Activated T-cell treated with anti-CD3 and anti-CD28 coated beads, Interleukin-2, amount 50 U/mL, for 24 hours (primary cell): Measurements from ENCODE around the gene TMEM106C.
A peak's percentile ranks its signal among the peaks of the same experiment; 100 is the strongest.

Source experiments
- DNase-seq: peaks from one replicate; pipeline ENCODE4 v3.0.0-alpha.2; 2020
- H3K27ac Mint-ChIP-seq: 2 replicates; pipeline ENCODE4 v1.8.0; 2020; ENCODE audit warnings: mild to moderate bottlenecking, mixed read lengths
- H3K27me3 Mint-ChIP-seq: 2 replicates; pipeline ENCODE4 v1.8.0; 2020; ENCODE audit warnings: mixed read lengths
- H3K36me3 Mint-ChIP-seq: 2 replicates; pipeline ENCODE4 v1.8.0; 2020; ENCODE audit warnings: low read depth, mixed read lengths
- H3K4me1 Mint-ChIP-seq: 2 replicates; pipeline ENCODE4 v1.8.0; 2020; ENCODE audit warnings: low read depth, mixed read lengths
- H3K4me3 Mint-ChIP-seq: 2 replicates; pipeline ENCODE4 v1.8.0; 2020; ENCODE audit warnings: mild to moderate bottlenecking, moderate library complexity, mixed read lengths
- H3K9me3 Mint-ChIP-seq: 2 replicates; pipeline ENCODE4 v1.8.0; 2020; ENCODE audit warnings: mixed read lengths

Gene TMEM106C

DNA sequence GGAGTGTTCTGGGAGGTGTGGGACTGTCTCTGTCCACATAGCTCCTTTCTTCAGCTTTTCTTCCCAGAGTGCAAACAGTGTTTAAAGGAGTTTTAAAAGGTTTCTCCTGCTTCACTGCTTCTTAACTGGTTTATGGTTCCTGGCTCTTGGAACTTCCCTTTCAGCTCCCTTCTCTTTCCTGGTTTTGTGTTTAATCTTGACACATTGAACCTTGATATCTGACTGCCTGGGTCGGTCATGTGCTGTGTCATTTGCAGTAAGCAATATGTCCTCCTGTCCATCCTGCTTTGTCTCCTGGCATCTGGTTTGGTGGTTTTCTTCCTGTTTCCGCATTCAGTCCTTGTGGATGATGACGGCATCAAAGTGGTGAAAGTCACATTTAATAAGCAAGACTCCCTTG, 2.2 kb downstream of the TMEM106C start:
- Mint-ChIP-seq H3K4me3 (peak overlapping the region; percentile 99), H3K27me3 (peaks cover 5% of the 10 kb centered on the region), H3K36me3 (peaks cover 68% of the 10 kb centered on the region), H3K27ac (no peak overlapping the region), H3K9me3 (no peaks in the 10 kb centered on the region), H3K4me1 (peaks cover 39% of the 10 kb centered on the region)
- no peak for DNase-seq

- H3K27ac Mint-ChIP-seq: no peak overlapping the region
- no peak for DNase-seq
- no peaks in the 10 kb centered on the region for H3K9me3 Mint-ChIP-seq
- H3K4me1 Mint-ChIP-seq: peaks cover 38% of the 10 kb centered on the region
- no peak overlapping the region for H3K4me3 Mint-ChIP-seq
- peaks cover 3% of the 10 kb centered on the region for H3K27me3 Mint-ChIP-seq
- H3K36me3 Mint-ChIP-seq: peaks cover 68% of the 10 kb centered on the region
These were observed 4.3 kb downstream of the TMEM106C start for GRCh38 chr12:47967461-47968321.

- no peak for DNase-seq
- Mint-ChIP-seq H3K4me1 (peaks cover 19% of the 10 kb centered on the region), H3K36me3 (peaks cover 53% of the 10 kb centered on the region), H3K4me3 (no peak overlapping the region), H3K27me3 (no peaks in the 10 kb centered on the region), H3K27ac (no peak overlapping the region), H3K9me3 (no peaks in the 10 kb centered on the region)
These were observed 6.4 kb downstream of the TMEM106C start for GRCh38 chr12:47969845-47970244.

GRCh38 chr12:47970843-47971242, 7.4 kb downstream of the TMEM106C start:
- Mint-ChIP-seq H3K9me3 (no peaks in the 10 kb centered on the region), H3K27ac (no peak overlapping the region), H3K36me3 (peaks cover 43% of the 10 kb centered on the region), H3K4me1 (peaks cover 9% of the 10 kb centered on the region), H3K27me3 (no peaks in the 10 kb centered on the region), H3K4me3 (no peak overlapping the region)
- no peak for DNase-seq

DNA sequence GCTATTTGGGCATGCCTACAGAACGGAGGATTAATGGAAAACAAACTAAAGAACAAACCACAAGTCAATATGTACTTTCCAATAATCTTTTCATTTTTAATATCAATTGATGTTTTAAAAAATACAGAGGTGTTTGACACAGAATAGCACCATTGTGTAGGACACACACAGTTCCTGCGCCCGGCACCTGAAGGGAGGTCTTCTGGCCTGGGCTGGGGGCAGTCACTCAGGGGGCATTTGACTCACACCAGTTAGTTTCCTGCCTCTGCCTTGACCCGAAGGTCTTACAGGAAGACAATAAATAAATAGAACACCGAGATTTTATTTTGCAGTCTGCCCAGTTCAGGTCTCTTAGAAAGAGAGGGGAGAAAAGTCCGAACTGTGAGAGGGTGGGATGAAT, 9.5 kb downstream of the TMEM106C start:
- Mint-ChIP-seq H3K4me1 (no peaks in the 10 kb centered on the region), H3K9me3 (no peaks in the 10 kb centered on the region), H3K27ac (no peak overlapping the region), H3K36me3 (peaks cover 22% of the 10 kb centered on the region), H3K27me3 (no peaks in the 10 kb centered on the region), H3K4me3 (no peak overlapping the region)
- no peak for DNase-seq

DNA sequence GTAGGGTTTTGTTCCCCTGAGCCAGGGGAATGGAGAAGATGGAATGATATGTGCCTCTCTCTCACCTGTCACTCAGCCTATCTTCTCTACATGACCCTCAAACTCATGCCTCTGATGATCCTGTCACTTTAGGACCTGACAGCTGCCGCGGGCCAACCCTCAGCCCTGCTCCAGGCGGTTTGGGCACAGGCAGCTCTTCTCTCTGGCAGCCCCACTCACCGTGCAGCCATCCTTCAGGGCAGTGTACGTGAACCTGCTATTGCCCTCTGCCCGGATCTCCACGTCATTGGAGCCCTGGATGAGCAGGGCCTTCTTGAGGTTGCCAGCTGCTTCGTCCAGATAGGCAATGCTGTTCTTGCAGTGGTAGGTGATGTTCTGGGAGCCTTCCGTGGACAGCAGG, 10.5 kb downstream of the TMEM106C start:
- no peak for DNase-seq
- H3K27ac Mint-ChIP-seq: no peak overlapping the region
- no peaks in the 10 kb centered on the region for H3K27me3 Mint-ChIP-seq
- peaks cover 12% of the 10 kb centered on the region for H3K36me3 Mint-ChIP-seq
- H3K4me3 Mint-ChIP-seq: no peak overlapping the region
- no peaks in the 10 kb centered on the region for H3K9me3 Mint-ChIP-seq
- no peaks in the 10 kb centered on the region for H3K4me1 Mint-ChIP-seq

DNA sequence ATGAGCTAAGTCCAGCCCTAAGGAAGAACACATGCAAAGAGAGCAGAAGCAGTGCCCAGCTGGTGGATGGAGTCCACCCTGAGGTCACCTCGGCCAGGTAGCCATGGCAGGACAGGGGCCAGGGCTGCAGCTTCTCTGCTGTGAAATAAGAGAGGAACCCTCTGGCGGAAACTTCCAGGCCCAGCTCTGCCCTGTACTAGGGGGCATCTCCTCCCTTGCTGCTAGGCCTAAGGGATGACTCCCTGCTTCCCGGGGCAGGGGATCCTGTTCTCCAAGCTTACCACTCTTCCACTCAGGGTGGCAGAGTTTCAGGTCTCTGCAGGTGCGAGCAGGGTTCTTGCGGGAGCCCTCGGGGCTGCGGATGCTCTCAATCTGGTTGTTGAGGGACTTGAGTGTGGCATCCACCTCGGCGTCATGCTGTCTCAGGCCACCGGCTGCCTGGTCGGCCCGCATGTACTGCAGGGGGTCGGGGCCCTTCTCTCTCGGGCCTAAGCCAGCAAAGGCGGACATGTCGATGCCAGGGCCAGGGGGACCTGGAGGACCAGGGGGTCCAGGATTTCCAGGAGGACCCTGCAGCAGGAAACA, 11.7 kb downstream of the TMEM106C start:
- Mint-ChIP-seq H3K27me3 (no peaks in the 10 kb centered on the region), H3K9me3 (no peaks in the 10 kb centered on the region), H3K27ac (no peak overlapping the region), H3K36me3 (no peaks in the 10 kb centered on the region), H3K4me1 (no peaks in the 10 kb centered on the region), H3K4me3 (no peak overlapping the region)
- DNase-seq: no peak

DNA sequence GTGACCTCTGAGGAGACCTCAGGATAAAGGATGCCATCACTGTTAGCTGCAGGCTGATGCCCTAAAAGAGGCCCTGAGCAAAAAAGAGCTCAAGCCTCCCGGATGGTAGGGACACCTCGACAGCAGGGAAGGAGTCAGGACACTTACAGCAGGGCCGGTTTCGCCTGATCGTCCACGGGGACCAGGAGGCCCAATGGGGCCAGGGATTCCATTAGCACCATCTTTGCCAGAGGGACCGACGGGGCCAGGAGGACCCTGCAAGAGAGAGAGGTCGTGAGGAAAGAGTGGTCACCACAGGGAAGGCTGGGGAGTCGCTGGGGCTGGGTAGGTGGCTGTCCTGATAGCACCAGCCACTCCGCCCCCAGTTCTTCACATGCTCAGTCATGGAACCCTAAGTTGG, 12.4 kb downstream of the TMEM106C start:
- Mint-ChIP-seq H3K4me3 (no peak overlapping the region), H3K9me3 (no peaks in the 10 kb centered on the region), H3K4me1 (no peaks in the 10 kb centered on the region), H3K27me3 (no peaks in the 10 kb centered on the region), H3K27ac (no peak overlapping the region), H3K36me3 (no peaks in the 10 kb centered on the region)
- no peak for DNase-seq

DNA sequence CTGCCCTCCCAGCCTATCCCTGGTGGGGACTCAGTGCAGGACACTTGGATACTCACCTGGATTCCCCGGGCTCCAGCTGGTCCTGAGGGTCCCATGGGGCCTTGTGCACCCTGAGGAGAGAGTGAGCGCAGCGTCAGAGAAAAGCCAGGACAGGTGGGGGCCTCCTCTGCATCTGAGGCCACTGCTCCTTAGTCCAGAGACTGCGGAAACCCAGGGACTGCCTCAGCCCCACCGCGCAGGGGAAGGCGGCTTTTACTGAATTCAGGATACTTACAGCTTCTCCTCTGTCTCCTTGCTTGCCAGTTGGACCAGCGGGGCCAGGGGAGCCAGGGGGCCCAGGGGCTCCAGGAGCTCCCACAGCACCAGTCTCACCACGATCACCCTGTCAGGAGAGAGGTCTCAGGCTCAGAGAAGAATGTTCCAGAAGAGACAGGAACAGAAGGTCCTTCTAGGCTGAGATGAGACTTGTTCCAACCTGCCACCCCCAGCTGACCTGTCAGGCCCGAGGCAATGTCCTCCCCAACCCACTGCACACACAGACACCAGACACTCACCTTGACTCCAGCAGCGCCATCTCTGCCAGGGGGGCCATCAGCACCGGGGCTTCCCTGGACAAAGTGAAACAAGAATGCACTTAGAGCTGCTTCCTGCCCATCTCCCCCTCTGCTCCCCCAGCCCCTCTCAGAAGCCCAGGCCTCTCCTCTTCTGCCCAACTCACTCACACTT, 13.8 kb downstream of the TMEM106C start:
- no peak overlapping the region for H3K4me3 Mint-ChIP-seq
- H3K4me1 Mint-ChIP-seq: no peaks in the 10 kb centered on the region
- H3K27ac Mint-ChIP-seq: no peak overlapping the region
- DNase-seq: no peak
- H3K36me3 Mint-ChIP-seq: no peaks in the 10 kb centered on the region
- H3K9me3 Mint-ChIP-seq: no peaks in the 10 kb centered on the region
- H3K27me3 Mint-ChIP-seq: no peaks in the 10 kb centered on the region

DNA sequence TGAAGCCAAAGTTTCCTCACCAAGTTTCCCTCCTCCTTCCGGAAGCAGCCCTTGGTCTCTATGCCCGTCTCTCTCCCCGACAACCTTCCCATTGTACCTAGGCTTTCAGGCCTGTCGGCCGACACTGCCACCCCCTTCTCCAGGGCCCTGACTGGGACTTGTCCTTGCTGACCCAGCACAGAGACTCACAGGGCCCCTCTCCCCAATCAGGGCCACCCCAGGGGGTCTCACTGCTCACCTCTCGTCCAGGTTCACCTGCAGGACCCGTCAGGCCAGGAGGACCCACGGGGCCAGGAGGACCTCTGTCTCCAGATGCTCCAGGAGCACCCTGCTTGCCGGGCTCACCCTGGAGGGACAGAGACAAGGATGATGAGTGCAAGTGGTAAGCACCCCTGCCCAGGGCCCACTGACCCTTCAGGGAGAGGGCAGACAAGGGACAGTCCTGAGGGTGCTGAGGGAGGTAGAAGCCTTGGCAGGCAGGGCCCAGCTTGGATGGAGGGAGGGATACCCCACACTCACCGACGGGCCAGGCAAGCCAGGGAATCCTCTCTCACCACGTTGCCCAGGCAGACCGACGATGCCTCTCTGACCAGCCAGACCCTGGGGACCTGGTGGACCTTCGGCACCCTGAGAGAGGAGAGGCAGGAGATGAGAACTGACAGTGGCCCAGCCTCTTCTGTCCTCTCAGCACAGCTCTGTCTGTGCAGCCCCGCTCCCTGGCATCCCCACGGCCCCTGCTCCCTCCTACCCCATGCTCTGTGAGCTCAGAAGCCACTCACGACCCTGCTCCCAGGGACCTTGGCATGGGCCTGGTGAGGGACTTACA, 14.6 kb downstream of the TMEM106C start:
- Mint-ChIP-seq H3K36me3 (no peaks in the 10 kb centered on the region), H3K27ac (no peak overlapping the region), H3K27me3 (no peaks in the 10 kb centered on the region), H3K9me3 (no peaks in the 10 kb centered on the region), H3K4me3 (no peak overlapping the region), H3K4me1 (no peaks in the 10 kb centered on the region)
- DNase-seq: no peak

DNA sequence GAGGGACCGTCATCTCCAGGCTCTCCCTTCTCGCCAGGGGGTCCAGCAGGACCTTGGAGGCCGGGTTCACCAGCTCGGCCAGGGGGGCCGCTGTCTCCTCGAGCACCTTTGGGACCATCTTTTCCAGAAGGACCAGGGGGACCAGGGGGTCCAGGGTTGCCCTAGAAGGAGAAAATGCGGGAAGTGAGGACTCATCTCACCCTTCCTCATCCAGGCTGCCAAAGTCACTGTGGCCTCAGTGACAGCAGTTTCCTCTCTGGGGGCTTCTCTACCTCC, 15.1 kb downstream of the TMEM106C start:
- H3K4me3 Mint-ChIP-seq: no peak overlapping the region
- H3K36me3 Mint-ChIP-seq: no peaks in the 10 kb centered on the region
- DNase-seq: no peak
- H3K9me3 Mint-ChIP-seq: no peaks in the 10 kb centered on the region
- H3K27me3 Mint-ChIP-seq: no peaks in the 10 kb centered on the region
- H3K27ac Mint-ChIP-seq: no peak overlapping the region
- H3K4me1 Mint-ChIP-seq: no peaks in the 10 kb centered on the region

GRCh38 chr12:47979166-47979565, 15.8 kb downstream of the TMEM106C start:
- Mint-ChIP-seq H3K4me1 (no peaks in the 10 kb centered on the region), H3K27me3 (no peaks in the 10 kb centered on the region), H3K36me3 (no peaks in the 10 kb centered on the region), H3K9me3 (no peaks in the 10 kb centered on the region), H3K4me3 (no peak overlapping the region), H3K27ac (no peak overlapping the region)
- no peak for DNase-seq

- DNase-seq: no peak
- no peaks in the 10 kb centered on the region for H3K36me3 Mint-ChIP-seq
- no peak overlapping the region for H3K4me3 Mint-ChIP-seq
- H3K9me3 Mint-ChIP-seq: no peaks in the 10 kb centered on the region
- H3K4me1 Mint-ChIP-seq: no peaks in the 10 kb centered on the region
- H3K27me3 Mint-ChIP-seq: no peaks in the 10 kb centered on the region
- H3K27ac Mint-ChIP-seq: no peak overlapping the region
These were observed 16.3 kb downstream of the TMEM106C start for GRCh38 chr12:47979686-47980085.

DNA sequence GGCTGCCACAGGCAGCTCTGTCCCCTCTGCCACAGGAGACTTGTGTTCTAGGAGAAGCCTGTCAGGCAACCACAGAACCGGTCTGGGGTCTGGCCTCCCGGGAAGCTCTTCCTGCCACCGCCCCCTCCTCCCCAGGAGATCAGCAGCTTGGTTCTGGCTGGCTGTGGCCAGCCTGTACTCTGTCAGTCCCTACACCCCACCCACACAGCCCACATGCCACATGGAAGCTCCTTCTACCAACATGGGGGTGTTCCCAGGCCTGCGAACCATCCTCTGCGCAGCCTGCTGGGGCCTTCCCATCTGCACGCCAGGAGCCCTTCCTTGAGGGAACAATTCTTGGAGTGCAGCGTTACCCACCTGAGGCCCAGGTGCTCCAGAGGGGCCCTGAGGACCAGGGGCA, 16.8 kb downstream of the TMEM106C start:
- H3K27ac Mint-ChIP-seq: no peak overlapping the region
- H3K4me3 Mint-ChIP-seq: no peak overlapping the region
- H3K36me3 Mint-ChIP-seq: no peaks in the 10 kb centered on the region
- no peaks in the 10 kb centered on the region for H3K27me3 Mint-ChIP-seq
- no peaks in the 10 kb centered on the region for H3K4me1 Mint-ChIP-seq
- no peak for DNase-seq
- H3K9me3 Mint-ChIP-seq: no peaks in the 10 kb centered on the region
